GM18858 (cell line): ENCODE measurements around the gene JAK3.
"Not testable (repeated sequence)": the region's sequence is repeated elsewhere in the genome, so short reads cannot be mapped to it uniquely, and the experiment has no call there.

ENCODE experiments used
- ATAC-seq: cut with Tn5 transposase; IDR thresholded peaks from one replicate; pipeline ENCODE4 v1.9.1; 2021; ENCODE audit not compliant: unreplicated experiment

Gene JAK3

DNA sequence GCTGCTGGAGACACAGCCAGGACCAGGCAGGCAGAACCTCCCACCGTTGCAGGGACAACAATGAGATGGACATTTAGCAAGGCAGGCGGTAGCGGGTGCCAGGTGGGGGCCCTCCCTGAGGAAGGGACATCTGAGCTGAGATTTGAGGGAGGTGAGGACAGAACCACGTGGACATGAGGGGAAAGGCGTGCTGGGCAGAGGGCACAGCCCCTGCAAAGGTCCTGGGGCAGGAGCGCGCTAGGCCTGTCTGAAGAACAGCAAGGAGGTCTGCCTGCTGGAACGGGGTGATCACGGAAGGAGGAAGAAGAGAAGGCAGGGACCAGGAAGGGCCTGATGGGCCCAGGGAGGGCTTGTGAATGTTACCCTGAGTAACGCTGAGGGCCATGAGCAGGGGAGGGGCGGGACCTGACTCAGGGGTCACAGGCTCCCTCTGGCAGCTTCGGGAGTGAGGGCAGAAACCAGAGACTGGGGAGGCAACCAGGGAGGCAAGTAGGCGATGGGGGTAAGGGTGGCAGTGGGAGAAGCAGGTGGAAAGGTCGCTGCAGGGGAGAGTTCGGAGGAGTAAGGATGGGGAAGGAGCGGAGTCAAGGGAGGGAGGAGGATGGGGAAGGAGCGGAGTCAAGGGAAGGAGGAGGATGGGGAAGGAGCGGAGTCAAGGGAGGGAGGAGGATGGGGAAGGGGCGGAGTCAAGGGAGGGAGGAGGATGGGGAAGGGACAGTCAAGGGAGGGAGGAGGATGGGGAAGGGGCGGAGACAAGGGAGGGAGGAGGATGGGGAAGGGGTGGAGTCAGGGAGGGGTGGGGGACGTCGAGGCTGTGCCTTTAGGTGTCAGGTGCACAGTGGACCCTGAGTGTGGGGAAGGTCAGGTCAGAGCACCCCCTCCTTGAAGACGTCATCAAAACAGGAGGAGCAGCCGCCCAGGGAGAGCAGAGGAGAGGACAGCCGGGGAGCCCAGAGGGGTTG is 68.5 kb downstream of the JAK3 start:
- ATAC-seq: no peak

GRCh38 chr19:17778251-17778967 is 69.4 kb downstream of the JAK3 start:
- no peak for ATAC-seq

GRCh38 chr19:17777840-17778239 is 69.9 kb downstream of the JAK3 start:
- not testable (repeated sequence) for ATAC-seq

GRCh38 chr19:17775991-17776803 is 71.6 kb downstream of the JAK3 start:
- ATAC-seq: peak; percentile 34

GRCh38 chr19:17775245-17775927 is 72.4 kb downstream of the JAK3 start:
- no peak for ATAC-seq
